A549 (cell line): Measurements from ENCODE around the gene YRDC.

Experiments used
- CEBPB ChIP-seq, 2 experiments: fragments of >200 bp in 1 of 2; sonication (Bioruptor Twin) in 1 of 2; formaldehyde crosslinking in 1 of 2; IDR thresholded peaks; 2 replicates each; pipeline ENCODE4 v1.6.1; 2012 to 2016
- EP300 ChIP-seq, 2 experiments: fragments of >200 bp; sonication (Bioruptor Twin); formaldehyde crosslinking; IDR thresholded peaks; 2 replicates in 1 of 2; 3 replicates in 1 of 2; pipeline ENCODE4 v1.6.1; 2016 to 2017

GRCh38 chr1:37764414-37764825 lies 43.6 kb downstream of the YRDC start:
- TF ChIP-seq EP300 (IDR thresholded peaks at IDR 0.05) (no peak), CEBPB (IDR thresholded peaks at IDR 0.05) (no peak)
